GM06990 (cell line): ENCODE data around the gene RAB2B.
"Not testable (repeated sequence)": the region's sequence is repeated elsewhere in the genome, so short reads cannot be mapped to it uniquely, and the experiment has no call there.

Experiments used
- DNase-seq: peaks from one replicate; pipeline ENCODE4 v3.0.0-alpha.2; 2011; ENCODE audit not compliant: insufficient read length; ENCODE audit errors: extremely low read depth
- H3K27me3 ChIP-seq: replicated peaks from 2 replicates; pipeline ENCODE4 v1.6.0; 2011; ENCODE audit warnings: low read length; ENCODE audit not compliant: control insufficient read depth, insufficient read depth
- H3K36me3 ChIP-seq: 2 replicates; pipeline ENCODE4 v1.5.1; 2011; ENCODE audit warnings: low read length; ENCODE audit not compliant: control insufficient read depth, insufficient read depth
- H3K4me3 ChIP-seq: replicated peaks from 2 replicates; pipeline ENCODE4 v1.5.1; 2011; ENCODE audit warnings: low read depth, mild to moderate bottlenecking, control low read depth, low read length
- TF ChIP-seq, protein P1 (sequence below): IDR thresholded peaks from 2 replicates; pipeline ENCODE4 v1.5.1; 2011; ENCODE audit warnings: low read length, control low read depth, mild to moderate bottlenecking, inconsistent platforms; ENCODE audit not compliant: insufficient read depth, poor library complexity, severe bottlenecking

RAB2B gene

GRCh38 chr14:21449899-21450216 is 26.9 kb downstream of the RAB2B start:
- H3K36me3 ChIP-seq: no peaks in the 10 kb centered on the region; the same call in none of the 2 replicates
- no peak for DNase-seq
- H3K4me3 ChIP-seq: peak overlapping the region; percentile 12; the same call in 1 of the 2 replicates
- TF ChIP-seq, protein P1, sequence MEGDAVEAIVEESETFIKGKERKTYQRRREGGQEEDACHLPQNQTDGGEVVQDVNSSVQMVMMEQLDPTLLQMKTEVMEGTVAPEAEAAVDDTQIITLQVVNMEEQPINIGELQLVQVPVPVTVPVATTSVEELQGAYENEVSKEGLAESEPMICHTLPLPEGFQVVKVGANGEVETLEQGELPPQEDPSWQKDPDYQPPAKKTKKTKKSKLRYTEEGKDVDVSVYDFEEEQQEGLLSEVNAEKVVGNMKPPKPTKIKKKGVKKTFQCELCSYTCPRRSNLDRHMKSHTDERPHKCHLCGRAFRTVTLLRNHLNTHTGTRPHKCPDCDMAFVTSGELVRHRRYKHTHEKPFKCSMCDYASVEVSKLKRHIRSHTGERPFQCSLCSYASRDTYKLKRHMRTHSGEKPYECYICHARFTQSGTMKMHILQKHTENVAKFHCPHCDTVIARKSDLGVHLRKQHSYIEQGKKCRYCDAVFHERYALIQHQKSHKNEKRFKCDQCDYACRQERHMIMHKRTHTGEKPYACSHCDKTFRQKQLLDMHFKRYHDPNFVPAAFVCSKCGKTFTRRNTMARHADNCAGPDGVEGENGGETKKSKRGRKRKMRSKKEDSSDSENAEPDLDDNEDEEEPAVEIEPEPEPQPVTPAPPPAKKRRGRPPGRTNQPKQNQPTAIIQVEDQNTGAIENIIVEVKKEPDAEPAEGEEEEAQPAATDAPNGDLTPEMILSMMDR: no peak
- H3K27me3 ChIP-seq: no peaks in the 10 kb centered on the region

DNA sequence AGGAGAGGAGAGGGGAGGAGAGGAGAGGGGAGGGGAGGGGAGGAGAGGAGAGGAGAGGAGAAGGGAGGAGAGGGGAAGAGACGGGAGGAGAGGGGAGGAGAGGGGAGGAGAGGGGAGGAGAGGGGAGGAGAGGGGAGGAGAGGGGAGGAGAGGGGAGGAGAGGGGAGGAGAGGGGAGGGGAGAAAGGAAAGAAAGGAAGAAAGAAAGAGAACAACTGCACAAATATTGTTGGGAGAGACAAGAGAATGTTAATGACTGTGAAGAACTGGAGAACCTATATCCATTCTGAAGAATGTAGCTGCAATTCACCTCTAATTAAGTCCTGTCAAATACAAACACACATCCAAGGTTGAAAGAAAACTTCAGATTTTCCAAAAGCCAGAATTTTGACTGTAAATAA is 34.1 kb downstream of the RAB2B start:
- not testable (repeated sequence) for H3K27me3 ChIP-seq, H3K36me3 ChIP-seq, DNase-seq

DNA sequence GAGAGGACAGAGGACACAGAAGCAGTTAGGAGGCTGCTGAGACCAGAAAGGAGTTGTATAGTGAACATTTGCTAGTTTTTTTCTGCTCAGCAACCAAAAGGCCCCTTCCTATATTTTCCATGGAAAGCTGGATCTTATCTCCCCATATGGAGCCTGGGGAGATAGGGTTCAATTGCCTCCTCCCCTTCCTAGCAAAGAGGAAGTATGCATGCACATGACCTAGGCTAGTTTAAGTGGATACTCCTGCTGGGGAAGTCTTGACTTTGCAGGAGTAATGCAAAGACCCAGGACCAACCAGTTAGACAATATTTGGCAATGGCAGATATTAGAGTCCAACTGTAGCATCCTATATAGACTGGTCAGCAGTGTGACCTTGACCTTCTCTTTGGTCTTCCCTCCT is 35.9 kb downstream of the RAB2B start:
- H3K4me3 ChIP-seq: no peak overlapping the region
- H3K27me3 ChIP-seq: no peaks in the 10 kb centered on the region
- TF ChIP-seq, protein P1: no peak
- H3K36me3 ChIP-seq: no peaks in the 10 kb centered on the region
- no peak for DNase-seq

More for the DNA sequence above, 34.1 kb downstream of the RAB2B start:
- H3K4me3 ChIP-seq: not testable (repeated sequence)

DNA sequence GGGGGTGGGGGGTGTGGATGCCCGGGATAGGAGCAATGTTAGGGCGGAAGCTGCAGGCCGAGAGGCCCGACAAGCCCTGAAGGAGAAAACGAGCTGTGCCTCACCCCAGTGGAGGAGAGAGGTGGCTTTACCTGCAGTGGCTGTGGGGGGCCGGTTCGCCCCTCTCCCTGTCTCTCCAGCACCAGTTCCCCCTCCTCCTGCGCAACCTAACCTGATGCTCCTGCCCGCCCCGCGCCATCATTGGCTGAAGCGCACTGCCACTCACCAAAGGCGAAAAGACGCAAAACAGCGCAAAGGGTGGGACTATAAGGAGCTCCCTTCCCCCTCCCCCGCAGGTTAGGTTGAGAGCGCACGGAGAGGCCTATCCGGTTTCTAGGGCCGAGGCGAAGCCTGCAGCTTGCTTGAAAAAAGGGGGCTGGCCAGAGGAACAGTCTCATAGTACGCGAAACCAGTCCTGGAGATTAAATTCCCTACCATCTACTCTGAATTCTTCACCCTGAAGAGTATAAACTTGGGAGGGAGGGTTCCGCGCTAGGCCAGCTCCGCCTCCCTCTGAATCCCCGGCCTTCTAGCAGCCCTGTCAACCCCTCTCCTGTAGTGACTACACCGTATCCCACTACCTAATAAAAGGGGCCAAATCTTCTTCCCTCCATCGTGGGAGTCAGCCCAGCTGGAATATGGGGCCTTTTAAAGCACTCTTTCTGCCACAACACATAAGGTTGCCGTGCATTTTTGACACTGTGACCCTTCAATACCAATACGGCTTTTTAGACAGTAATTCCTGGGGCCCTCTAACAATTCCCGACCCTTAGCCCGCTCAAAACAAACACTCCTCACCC is 39.5 kb downstream of the RAB2B start:
- DNase-seq: peak; percentile 94
- TF ChIP-seq, protein P1: no peak

GRCh38 chr14:21436567-21437062 is 40.1 kb downstream of the RAB2B start:
- no peak for DNase-seq
- H3K27me3 ChIP-seq: no peaks in the 10 kb centered on the region
- H3K4me3 ChIP-seq: peak overlapping the region; percentile 81
- TF ChIP-seq, protein P1: no peak
- H3K36me3 ChIP-seq: peaks cover under 1% of the 10 kb centered on the region

More for the DNA sequence above, 39.5 kb downstream of the RAB2B start:
- Histone ChIP-seq H3K36me3 (no peaks in the 10 kb centered on the region), H3K27me3 (no peaks in the 10 kb centered on the region), H3K4me3 (peak overlapping the region; percentile 81)

DNA sequence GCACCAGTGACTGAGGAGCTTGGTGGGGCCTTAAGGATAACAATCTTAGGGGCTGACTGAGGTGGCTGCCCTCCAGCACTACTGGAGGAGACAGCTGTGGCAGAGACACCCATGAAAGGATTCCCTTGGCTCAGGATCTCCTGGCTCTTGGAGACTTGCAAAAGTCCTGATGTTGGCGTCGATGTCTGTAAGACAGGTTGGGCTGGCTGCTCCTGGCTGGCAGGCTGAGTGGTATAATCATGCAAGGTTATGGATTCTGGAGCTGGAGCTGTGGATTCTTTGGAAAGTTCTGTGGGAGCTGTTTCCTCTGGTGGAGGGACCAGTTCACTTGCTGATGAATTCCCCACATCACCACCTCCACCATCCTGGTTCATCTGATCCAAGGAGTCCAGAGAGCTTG is 45.6 kb downstream of the RAB2B start:
- Histone ChIP-seq H3K27me3 (no peaks in the 10 kb centered on the region), H3K36me3 (peaks cover 24% of the 10 kb centered on the region), H3K4me3 (no peak overlapping the region)
- TF ChIP-seq, protein P1: no peak
- no peak for DNase-seq
